Activated CD4-positive, alpha-beta memory T cell treated with anti-CD3 and anti-CD28 coated beads, Interleukin-2, amount 10 ng/mL, durations not matched to agents 7 days and 5 days (primary cell): ENCODE results near the gene ARHGAP10. TPM values are rescaled to one million over a fixed set of nuclear protein-coding genes. Genes with fewer than 3 reads are reported as not detected.
"Not testable (repeated sequence)": the region's sequence is repeated elsewhere in the genome, so short reads cannot be mapped to it uniquely, and the experiment has no call there.

Source experiments
- CTCF ChIA-PET: fragments of 350-600 bp; sonication (Branson Sonifier 250); formaldehyde crosslinking; loops from one replicate; lab custom pipeline; 2021; ENCODE audit warnings: antibody characterized with exemption, inconsistent platforms; lab: Charles Lee
- POLR2A ChIA-PET: fragments of 350-600 bp; sonication (Branson Sonifier 250); formaldehyde crosslinking; loops from one replicate; lab custom pipeline; 2021; ENCODE audit warnings: antibody characterized with exemption; lab: Charles Lee
- DNase-seq: peaks from one replicate; pipeline ENCODE4 v3.0.0-alpha.2; 2020
- H3K27ac Mint-ChIP-seq: one replicate; pipeline ENCODE4 v1.8.0; 2021; ENCODE audit warnings: mild to moderate bottlenecking, mixed read lengths
- H3K27me3 Mint-ChIP-seq: one replicate; pipeline ENCODE4 v1.8.0; 2021; ENCODE audit warnings: mixed read lengths
- H3K36me3 Mint-ChIP-seq: one replicate; pipeline ENCODE4 v1.8.0; 2021; ENCODE audit warnings: low read depth, mixed read lengths
- H3K4me1 Mint-ChIP-seq: one replicate; pipeline ENCODE4 v1.8.0; 2021; ENCODE audit warnings: mixed read lengths
- H3K4me3 Mint-ChIP-seq: one replicate; pipeline ENCODE4 v1.8.0; 2021; ENCODE audit warnings: mild to moderate bottlenecking, mixed read lengths
- H3K9me3 Mint-ChIP-seq: one replicate; pipeline ENCODE4 v1.8.0; 2021; ENCODE audit warnings: mixed read lengths
- total RNA-seq, 2 experiments: library from RNA; stranded (reverse); gene quantifications; one replicate each; pipeline ENCODE4 v1.2.3, GENCODE V29; 2021

The ARHGAP10 gene
- total RNA-seq, 2 experiments from 2014 or later, result 19.7 to 22.2 TPM

DNA sequence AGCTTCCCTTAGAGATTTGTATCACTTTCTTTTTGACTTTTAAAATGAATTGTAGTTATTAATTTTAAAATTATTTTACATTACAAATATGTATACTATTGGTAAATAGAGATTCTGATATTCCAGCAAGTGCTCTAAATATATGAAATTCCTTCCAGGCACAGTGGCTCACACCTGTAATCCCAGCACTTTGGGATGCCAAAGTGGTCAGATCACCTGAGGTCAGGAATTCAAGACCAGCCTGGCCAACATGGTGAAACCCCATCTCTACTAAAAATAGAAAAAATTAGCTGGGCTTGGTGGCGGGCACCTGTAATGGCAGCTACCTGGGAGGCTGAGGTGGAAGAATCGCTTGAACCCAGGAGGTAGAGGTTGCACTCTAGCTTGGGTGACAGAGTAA, 180.2 kb downstream of the ARHGAP10 start:
- POLR2A ChIA-PET, H3K27me3 Mint-ChIP-seq, CTCF ChIA-PET, H3K9me3 Mint-ChIP-seq, DNase-seq, H3K4me1 Mint-ChIP-seq, H3K27ac Mint-ChIP-seq, H3K4me3 Mint-ChIP-seq: not testable (repeated sequence)
- H3K36me3 Mint-ChIP-seq, result peaks cover 14% of the 10 kb centered on the region

DNA sequence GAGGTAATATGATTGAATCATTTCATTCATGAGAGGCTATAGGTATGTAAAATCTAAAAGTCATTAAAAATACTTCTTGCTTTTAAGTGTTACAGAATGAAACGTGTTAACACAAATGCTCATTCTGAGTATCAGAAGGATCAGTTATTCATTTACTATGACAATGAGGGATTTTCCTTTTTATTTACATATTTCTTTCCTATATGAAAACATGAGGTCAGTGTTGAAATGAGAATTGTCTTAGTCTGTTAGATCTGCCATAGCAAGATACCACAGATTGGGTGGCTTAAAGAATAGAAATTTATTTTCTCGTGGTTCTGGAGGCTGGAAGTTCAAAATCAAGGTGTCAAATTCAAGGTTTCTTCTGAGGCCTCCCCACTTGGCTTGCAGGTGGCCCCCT, 181.2 kb downstream of the ARHGAP10 start:
- no peak for DNase-seq
- POLR2A ChIA-PET, result no interaction called here
- Mint-ChIP-seq H3K4me1 (peaks cover 3% of the 10 kb centered on the region), H3K4me3 (no peak overlapping the region), H3K9me3 (no peaks in the 10 kb centered on the region), H3K27me3 (no peaks in the 10 kb centered on the region), H3K36me3 (peaks cover 11% of the 10 kb centered on the region), H3K27ac (no peak overlapping the region)
- CTCF ChIA-PET, result interaction anchor here (0.6 kb wide), 1 partner anchor 459 kb away, joined by 3 read pairs; no protein-coding TSS in a partner anchor

DNA sequence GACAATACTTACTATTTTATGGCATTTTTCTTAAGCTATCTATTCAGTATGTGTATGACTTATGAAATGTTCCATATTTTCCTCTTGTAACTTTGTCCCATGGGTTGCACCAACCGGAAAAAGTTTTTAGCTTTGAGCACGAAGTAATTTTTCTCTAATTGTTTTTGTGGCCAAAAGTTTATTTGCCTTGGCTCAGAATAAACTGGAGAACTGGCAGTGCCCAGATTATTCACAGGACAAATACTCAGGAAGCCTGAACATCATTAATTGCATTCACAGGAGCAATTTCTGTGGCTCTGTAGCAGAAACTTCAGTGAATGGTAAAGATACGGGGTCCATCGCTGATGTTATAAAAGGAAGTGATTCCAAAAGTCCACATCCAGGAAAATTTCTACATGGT, 184.5 kb downstream of the ARHGAP10 start:
- ChIA-PET CTCF (interaction anchor here (1.0 kb wide), 1 partner anchor 49 kb away, joined by 3 read pairs; no protein-coding TSS in a partner anchor), POLR2A (no interaction called here)
- H3K27ac Mint-ChIP-seq, result no peak overlapping the region
- no peak for DNase-seq
- no peaks in the 10 kb centered on the region for H3K4me1 Mint-ChIP-seq
- H3K4me3 Mint-ChIP-seq, result no peak overlapping the region
- H3K36me3 Mint-ChIP-seq, result peaks cover 13% of the 10 kb centered on the region
- no peaks in the 10 kb centered on the region for H3K9me3 Mint-ChIP-seq
- H3K27me3 Mint-ChIP-seq, result no peaks in the 10 kb centered on the region

DNA sequence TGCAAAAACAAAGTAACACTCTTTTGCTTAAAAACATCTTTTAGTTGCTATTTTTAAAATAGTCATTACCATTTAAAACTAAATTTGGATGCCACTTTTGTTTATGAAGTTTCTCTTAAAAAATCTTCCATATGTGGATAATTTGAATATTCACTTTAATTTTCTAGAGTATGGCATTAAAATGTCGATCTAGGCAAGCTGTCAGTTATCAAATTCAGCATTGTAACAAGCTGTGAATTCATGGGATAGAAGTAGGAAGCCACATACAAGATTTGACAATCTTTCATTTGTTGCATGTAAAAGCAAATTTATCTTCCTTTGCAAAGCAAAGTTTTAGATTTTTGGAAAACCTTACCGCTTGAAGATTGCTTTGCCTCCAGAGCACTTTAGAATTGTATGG, 191.5 kb downstream of the ARHGAP10 start:
- no peaks in the 10 kb centered on the region for H3K9me3 Mint-ChIP-seq
- no peak overlapping the region for H3K27ac Mint-ChIP-seq
- no peak overlapping the region for H3K4me3 Mint-ChIP-seq
- peaks cover 9% of the 10 kb centered on the region for H3K36me3 Mint-ChIP-seq
- ChIA-PET POLR2A (no interaction called here), CTCF (no interaction called here)
- H3K4me1 Mint-ChIP-seq, result peaks cover 5% of the 10 kb centered on the region
- H3K27me3 Mint-ChIP-seq, result no peaks in the 10 kb centered on the region
- no peak for DNase-seq

DNA sequence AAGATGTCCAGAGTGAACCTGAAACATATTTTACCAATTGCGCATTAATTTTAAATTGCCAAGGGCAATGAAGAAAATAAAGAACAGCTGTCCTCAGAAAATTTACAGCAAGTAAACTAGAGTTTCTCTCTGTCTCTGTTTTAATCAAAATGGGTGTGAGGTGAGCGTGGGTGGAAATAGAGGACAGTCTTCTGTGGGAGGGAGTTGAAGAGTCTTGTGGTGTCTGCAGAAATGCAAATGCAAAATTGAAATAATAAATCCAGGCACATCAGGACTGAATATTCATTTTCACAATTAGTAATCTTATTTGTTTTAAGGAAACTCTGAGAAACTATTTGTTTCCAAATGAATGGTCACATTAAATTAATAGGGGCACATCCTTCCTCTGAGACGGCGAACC, 192.0 kb downstream of the ARHGAP10 start:
- no peak for DNase-seq
- Mint-ChIP-seq H3K27ac (no peak overlapping the region), H3K36me3 (peaks cover 7% of the 10 kb centered on the region), H3K4me3 (no peak overlapping the region), H3K4me1 (peaks cover 5% of the 10 kb centered on the region), H3K27me3 (no peaks in the 10 kb centered on the region), H3K9me3 (no peaks in the 10 kb centered on the region)
- CTCF ChIA-PET, result no interaction called here
- POLR2A ChIA-PET, result no interaction called here

DNA sequence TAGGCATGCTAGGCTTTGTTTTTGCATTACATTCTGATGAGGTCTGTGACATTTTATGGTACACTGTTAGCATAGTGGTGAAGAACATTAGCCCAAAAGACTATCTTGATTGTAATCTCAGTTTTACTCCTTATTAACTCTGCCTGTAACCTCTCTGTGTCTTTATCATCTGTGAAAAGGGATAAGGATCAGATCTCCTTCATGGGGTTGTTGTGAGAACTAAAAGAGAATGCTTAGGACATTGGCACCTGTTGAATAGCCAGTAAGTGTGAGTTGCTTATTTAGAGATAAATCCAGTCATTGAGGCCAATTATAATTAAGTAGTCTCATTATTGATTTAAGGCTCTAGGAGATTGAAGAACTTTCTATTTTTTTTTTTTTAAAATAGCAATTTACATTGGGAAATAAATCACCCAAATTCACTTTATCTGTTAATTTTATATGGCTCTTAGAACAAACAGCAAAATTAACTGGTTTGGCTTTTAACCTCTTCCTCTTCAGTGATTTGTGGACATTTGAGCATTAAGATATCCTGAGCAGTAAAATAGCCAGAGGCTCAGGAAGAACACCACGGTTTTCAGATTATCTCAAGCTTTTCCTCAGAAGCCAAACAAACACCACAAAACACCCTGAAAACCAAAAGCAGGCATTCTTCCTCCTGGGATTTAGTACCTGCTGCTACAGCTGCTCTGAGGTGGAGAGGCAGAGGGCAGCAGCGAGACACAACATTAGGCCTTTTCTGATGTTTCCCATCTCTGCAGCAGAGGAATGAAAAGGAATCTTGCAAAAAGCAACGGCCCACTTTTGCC, 192.9 kb downstream of the ARHGAP10 start:
- no peaks in the 10 kb centered on the region for H3K27me3 Mint-ChIP-seq
- H3K36me3 Mint-ChIP-seq, result peaks cover 7% of the 10 kb centered on the region
- H3K27ac Mint-ChIP-seq, result no peak overlapping the region
- no peak overlapping the region for H3K4me3 Mint-ChIP-seq
- H3K9me3 Mint-ChIP-seq, result no peaks in the 10 kb centered on the region
- CTCF ChIA-PET, result interaction anchor here (1.0 kb wide), 1 partner anchor 406 kb away, joined by 3 read pairs; no protein-coding TSS in a partner anchor
- peaks cover 5% of the 10 kb centered on the region for H3K4me1 Mint-ChIP-seq
- DNase-seq, result no peak
- POLR2A ChIA-PET, result no interaction called here

DNA sequence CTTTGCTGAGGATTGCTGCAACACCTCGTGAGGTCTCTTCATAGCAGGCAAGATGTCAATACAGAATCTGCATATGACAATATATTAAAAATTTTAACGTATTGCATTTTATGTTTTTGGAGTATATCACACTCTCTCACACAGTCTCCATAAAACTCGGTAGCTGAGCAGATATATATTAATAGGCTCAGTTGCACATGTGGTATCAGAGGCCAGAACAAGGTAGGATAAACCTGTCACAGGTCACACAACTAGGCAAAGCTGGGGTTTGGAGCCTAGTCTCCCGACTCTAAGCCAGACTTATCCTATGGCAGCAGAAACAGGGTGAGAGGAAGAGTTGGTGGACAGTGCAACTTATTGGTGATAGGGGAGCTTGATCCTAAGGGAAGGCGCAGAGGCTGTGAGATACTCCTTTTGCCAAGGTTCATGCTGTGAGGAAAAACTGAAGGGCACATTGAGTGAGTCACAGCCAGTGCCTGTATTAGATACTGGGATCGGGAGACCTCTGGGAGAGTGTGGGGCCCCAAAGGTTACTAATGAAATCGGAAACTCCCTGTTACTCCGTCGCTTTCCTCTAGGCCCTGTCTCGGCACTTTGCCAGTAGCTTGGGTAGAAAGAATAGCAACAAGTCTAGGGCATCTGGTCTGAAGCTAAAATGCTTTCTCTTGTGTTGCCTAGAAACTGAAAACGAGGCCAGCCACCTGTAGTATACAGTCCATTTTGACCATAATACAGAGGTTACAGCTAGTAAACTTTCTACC, 195.7 kb downstream of the ARHGAP10 start:
- no peaks in the 10 kb centered on the region for H3K27me3 Mint-ChIP-seq
- peaks cover 5% of the 10 kb centered on the region for H3K4me1 Mint-ChIP-seq
- H3K27ac Mint-ChIP-seq, result no peak overlapping the region
- CTCF ChIA-PET, result interaction anchor here (0.8 kb wide), 1 partner anchor 61 kb away, joined by 3 read pairs; no protein-coding TSS in a partner anchor
- peaks cover 14% of the 10 kb centered on the region for H3K36me3 Mint-ChIP-seq
- no peaks in the 10 kb centered on the region for H3K9me3 Mint-ChIP-seq
- no peak overlapping the region for H3K4me3 Mint-ChIP-seq
- DNase-seq, result no peak
- POLR2A ChIA-PET, result no interaction called here

DNA sequence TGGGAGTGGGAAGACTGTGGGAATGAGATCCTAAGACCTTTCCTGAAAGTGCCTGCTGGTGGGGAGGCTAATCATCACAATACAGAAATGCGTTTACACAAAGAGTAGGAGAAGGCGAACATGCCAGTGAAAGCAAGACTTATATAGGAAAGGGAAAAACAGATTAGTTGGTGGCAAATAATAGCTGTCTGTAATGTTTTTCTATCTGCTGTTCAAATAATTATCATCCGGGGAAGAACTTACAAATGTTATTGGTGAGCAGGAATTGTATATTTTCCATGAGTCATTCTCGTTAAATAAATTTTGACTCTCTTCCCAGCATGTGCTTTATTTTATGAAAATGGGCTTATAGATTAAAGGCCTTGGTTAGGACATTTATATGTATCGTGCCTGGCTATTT, 196.5 kb downstream of the ARHGAP10 start:
- DNase-seq, result no peak
- H3K4me1 Mint-ChIP-seq, result peaks cover 4% of the 10 kb centered on the region
- peaks cover 15% of the 10 kb centered on the region for H3K36me3 Mint-ChIP-seq
- H3K27ac Mint-ChIP-seq, result no peak overlapping the region
- H3K27me3 Mint-ChIP-seq, result no peaks in the 10 kb centered on the region
- ChIA-PET POLR2A (no interaction called here), CTCF (interaction anchor here (1.1 kb wide), 1 partner anchor 57 kb away, joined by 3 read pairs; no protein-coding TSS in a partner anchor)
- no peak overlapping the region for H3K4me3 Mint-ChIP-seq
- no peaks in the 10 kb centered on the region for H3K9me3 Mint-ChIP-seq

DNA sequence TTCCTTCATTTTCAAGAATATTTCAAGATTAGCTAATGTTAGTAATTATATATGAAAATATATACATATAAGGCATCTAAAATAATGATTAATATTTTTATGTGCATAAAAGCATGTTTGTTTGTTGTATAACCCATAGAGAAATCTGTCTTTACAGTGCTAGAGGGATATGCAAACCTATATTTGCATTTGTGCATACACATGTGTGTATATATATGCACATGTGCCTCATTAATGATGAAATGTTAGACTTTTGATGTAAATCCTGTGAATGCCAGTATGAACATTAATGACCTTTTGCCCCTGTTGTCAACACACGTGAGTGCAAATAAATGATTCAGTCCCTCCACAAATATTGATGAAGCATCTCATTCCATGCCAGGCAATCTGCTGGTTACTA, 197.9 kb downstream of the ARHGAP10 start:
- Mint-ChIP-seq H3K27me3 (no peaks in the 10 kb centered on the region), H3K27ac (no peak overlapping the region), H3K36me3 (peaks cover 15% of the 10 kb centered on the region), H3K9me3 (no peaks in the 10 kb centered on the region), H3K4me3 (no peak overlapping the region), H3K4me1 (no peaks in the 10 kb centered on the region)
- ChIA-PET POLR2A (no interaction called here), CTCF (interaction anchor here (1.5 kb wide), 1 partner anchor 63 kb away, joined by 3 read pairs; no protein-coding TSS in a partner anchor)
- DNase-seq, result no peak

DNA sequence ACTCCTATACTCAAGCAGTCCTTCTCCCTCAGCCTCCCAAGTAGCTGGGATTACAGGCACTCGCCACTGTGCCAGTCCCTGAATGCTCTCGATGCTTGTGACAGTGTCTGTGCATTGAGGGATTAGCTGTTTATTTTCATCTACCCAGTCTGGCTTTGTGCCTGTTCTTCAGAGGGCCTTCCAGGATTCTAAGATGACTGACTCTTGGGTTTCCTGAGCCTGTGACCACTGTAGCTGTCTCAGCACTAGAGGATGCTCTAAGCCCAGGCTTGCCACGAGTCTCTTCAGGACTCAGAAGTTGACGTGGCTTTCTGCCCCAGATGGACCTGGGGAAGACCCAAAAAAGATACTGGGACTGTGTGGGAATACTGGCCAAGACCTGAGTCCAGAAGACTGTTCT, 201.4 kb downstream of the ARHGAP10 start:
- Mint-ChIP-seq H3K4me3 (no peak overlapping the region), H3K27me3 (no peaks in the 10 kb centered on the region), H3K27ac (no peak overlapping the region), H3K9me3 (no peaks in the 10 kb centered on the region), H3K4me1 (no peaks in the 10 kb centered on the region), H3K36me3 (peaks cover 15% of the 10 kb centered on the region)
- peak; percentile 18 for DNase-seq
- ChIA-PET POLR2A (interaction anchor here (1.2 kb wide), 1 partner anchor 10 kb away, joined by 4 read pairs; no protein-coding TSS in a partner anchor), CTCF (no interaction called here)

DNA sequence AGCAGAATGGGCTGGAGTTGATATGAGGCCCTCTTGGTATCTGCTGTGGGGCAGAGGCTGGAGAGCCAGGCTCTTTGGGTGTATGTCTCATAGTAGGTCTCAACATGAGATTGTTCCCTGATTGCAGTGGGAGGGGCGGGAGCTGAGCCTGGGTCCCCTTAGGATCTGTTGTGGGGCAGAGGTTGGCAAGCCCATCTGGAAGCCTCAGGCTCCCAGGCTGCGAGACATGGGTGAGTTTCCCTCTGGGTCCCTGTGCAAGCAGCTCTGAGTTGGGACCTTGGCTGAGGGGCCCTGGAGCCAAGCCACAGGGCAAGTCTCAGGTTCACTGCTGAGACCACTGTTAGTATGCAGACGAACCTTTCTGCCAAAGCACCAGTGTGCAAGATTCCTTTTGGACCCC, 201.9 kb downstream of the ARHGAP10 start:
- Mint-ChIP-seq H3K4me1 (no peaks in the 10 kb centered on the region), H3K27ac (no peak overlapping the region), H3K36me3 (peaks cover 15% of the 10 kb centered on the region), H3K4me3 (no peak overlapping the region), H3K9me3 (no peaks in the 10 kb centered on the region), H3K27me3 (no peaks in the 10 kb centered on the region)
- ChIA-PET CTCF (no interaction called here), POLR2A (no interaction called here)
- no peak for DNase-seq

DNA sequence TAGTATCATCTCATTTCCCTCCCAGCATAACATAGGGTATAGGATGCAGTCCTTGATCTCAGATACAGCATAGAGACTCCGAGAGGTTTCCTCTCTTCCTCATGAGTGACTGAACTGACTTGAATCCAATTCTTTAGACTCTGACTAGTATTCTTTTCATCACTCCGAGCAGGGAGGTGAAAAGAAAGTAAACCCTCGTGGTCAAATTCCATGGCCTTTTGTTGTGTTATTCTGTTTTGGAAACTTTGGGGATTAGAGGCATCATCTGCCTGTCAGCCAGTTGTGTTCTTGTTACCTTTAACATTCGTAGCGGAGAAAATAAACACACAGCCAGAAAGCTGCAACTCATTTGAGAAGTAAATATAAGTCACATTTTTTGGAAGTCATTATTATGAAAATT, 206.6 kb downstream of the ARHGAP10 start:
- Mint-ChIP-seq H3K36me3 (peaks cover 20% of the 10 kb centered on the region), H3K27me3 (no peaks in the 10 kb centered on the region), H3K4me3 (no peak overlapping the region), H3K4me1 (peaks cover 14% of the 10 kb centered on the region), H3K27ac (no peak overlapping the region), H3K9me3 (no peaks in the 10 kb centered on the region)
- ChIA-PET POLR2A (no interaction called here), CTCF (no interaction called here)
- DNase-seq, result no peak

DNA sequence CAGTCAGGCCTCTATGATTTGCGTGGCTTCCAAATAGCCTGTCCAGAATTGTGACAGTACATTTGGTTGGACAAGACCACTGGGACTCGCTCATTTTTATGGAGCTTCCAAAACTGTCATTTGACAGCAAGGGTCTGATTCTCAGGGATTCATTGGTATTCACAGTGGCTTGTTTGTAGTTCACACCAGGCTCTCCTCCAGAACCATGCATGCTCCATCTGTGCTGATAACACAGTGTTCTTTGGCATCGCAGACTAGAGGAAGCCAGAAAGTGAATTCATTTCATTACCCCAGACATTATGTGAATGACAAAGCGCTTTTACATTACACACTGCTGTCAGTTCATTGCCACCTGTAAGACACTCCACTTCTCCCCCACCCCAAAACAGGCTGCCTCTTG, 208.3 kb downstream of the ARHGAP10 start:
- DNase-seq, result no peak
- Mint-ChIP-seq H3K27ac (no peak overlapping the region), H3K36me3 (peaks cover 29% of the 10 kb centered on the region), H3K9me3 (no peaks in the 10 kb centered on the region), H3K4me3 (no peak overlapping the region), H3K4me1 (peaks cover 31% of the 10 kb centered on the region), H3K27me3 (no peaks in the 10 kb centered on the region)
- ChIA-PET CTCF (no interaction called here), POLR2A (no interaction called here)
